MCF 10A (cell line): ENCODE results near the gene USP11. TPM values are rescaled to one million over a fixed set of nuclear protein-coding genes. Genes with fewer than 3 reads are reported as not detected.

Experiments
- BruUV-seq: library from RNA; stranded (reverse); fragments of 400-500 nt; replicated peaks from 2 replicates; lab custom pipeline; 2021; lab: Mats Ljungman, UMichigan
- CTCF ChIA-PET: fragments of 300-600 bp; sonication (Branson Sonifier 250); formaldehyde crosslinking; extraction: SDS; loops from one replicate; lab custom pipeline; 2021; ENCODE audit warnings: antibody characterized with exemption, inconsistent platforms; lab: Yijun Ruan, JAX
- POLR2A ChIA-PET: fragments of 300-600, 350-650 bp; sonication (Branson Sonifier 250); formaldehyde crosslinking; extraction: SDS; loops from one replicate; lab custom pipeline; 2020; ENCODE audit warnings: antibody characterized with exemption, inconsistent platforms; lab: Yijun Ruan, JAX
- DNase-seq: peaks from one replicate; pipeline ENCODE4 v3.0.0-alpha.2; 2018; ENCODE audit not compliant: unreplicated experiment
- H3K27ac Mint-ChIP-seq: one replicate; pipeline ENCODE4 v1.8.0; 2022; ENCODE audit warnings: mild to moderate bottlenecking, low read depth, mixed read lengths; ENCODE audit not compliant: unreplicated experiment
- H3K27me3 Mint-ChIP-seq: one replicate; pipeline ENCODE4 v1.8.0; 2022; ENCODE audit warnings: mixed read lengths; ENCODE audit not compliant: insufficient read depth, unreplicated experiment
- H3K36me3 Mint-ChIP-seq: one replicate; pipeline ENCODE4 v1.8.0; 2022; ENCODE audit warnings: mild to moderate bottlenecking, moderate library complexity, mixed read lengths; ENCODE audit not compliant: insufficient read depth, unreplicated experiment
- H3K4me1 Mint-ChIP-seq: one replicate; pipeline ENCODE4 v1.8.0; 2022; ENCODE audit warnings: mixed read lengths; ENCODE audit not compliant: insufficient read depth, unreplicated experiment
- H3K4me3 Mint-ChIP-seq: one replicate; pipeline ENCODE4 v1.8.0; 2022; ENCODE audit warnings: mild to moderate bottlenecking, moderate library complexity, mixed read lengths; ENCODE audit not compliant: unreplicated experiment
- H3K9me3 Mint-ChIP-seq: one replicate; pipeline ENCODE4 v1.8.0; 2022; ENCODE audit warnings: mixed read lengths; ENCODE audit not compliant: unreplicated experiment
- CTCF ChIP-seq: fragments of 200-600 bp; IDR thresholded peaks from one replicate; pipeline ENCODE4 v1.8.0; 2022; ENCODE audit warnings: antibody characterized with exemption, mild to moderate bottlenecking; ENCODE audit not compliant: unreplicated experiment
- intact Hi-C: fragments of 100-400 bp; cut with micrococcal nuclease; formaldehyde crosslinking; loops from 2 replicates; pipeline ENCODE4 v1.14.1; 2022
- total RNA-seq: library from RNA; stranded (reverse); gene quantifications from 2 replicates; pipeline ENCODE4 v1.2.3, GENCODE V29; 2022

Gene USP11
- total RNA-seq, 1 experiment from 2014 or later, result 20.3 TPM

GRCh38 chrX:47194194-47194787 is 38.5 kb upstream of the USP11 start:
- Mint-ChIP-seq H3K9me3 (no peaks in the 10 kb centered on the region), H3K27me3 (no peaks in the 10 kb centered on the region), H3K4me1 (peaks cover 28% of the 10 kb centered on the region), H3K4me3 (peak overlapping the region; percentile 98), H3K36me3 (peaks cover 18% of the 10 kb centered on the region), H3K27ac (peak overlapping the region; percentile 99)
- TSS peak; percentile 51 for BruUV-seq
- CTCF ChIA-PET, result interaction anchor here (0.6 to 1.9 kb wide), 4 partner anchors 15 to 191 kb away, joined by 3 to 6 read pairs (median 4); no protein-coding TSS in a partner anchor
- TF ChIP-seq CTCF, result no peak
- DNase-seq, result no peak
- POLR2A ChIA-PET, result interaction anchor here (0.9 to 2.7 kb wide), 7 partner anchors 11 to 289 kb away, joined by 3 to 12 read pairs (median 3); partner anchors contain the start of genes CDK16, NDUFB11, RBM10 and USP11
- intact Hi-C loops, result loop anchor here (5.0 to 10.0 kb wide), 2 partner anchors 288 to 831 kb away; partner anchors contain the start of gene ZNF41

GRCh38 chrX:47196098-47196497 is 36.7 kb upstream of the USP11 start:
- intact Hi-C loops, result loop anchor here (10.0 kb wide), 1 partner anchor 829 kb away; no protein-coding TSS in a partner anchor
- POLR2A ChIA-PET, result interaction anchor here (0.6 to 2.7 kb wide), 4 partner anchors 11 to 1721 kb away, joined by 3 to 9 read pairs (median 6); partner anchors contain the start of genes NDUFB11 and RBM10
- no peak for DNase-seq
- H3K4me3 Mint-ChIP-seq, result peak overlapping the region; percentile 98
- CTCF ChIA-PET, result interaction anchor here (0.6 to 1.0 kb wide), 2 partner anchors 31 to 774 kb away, joined by 3 to 4 read pairs; no protein-coding TSS in a partner anchor
- H3K36me3 Mint-ChIP-seq, result peaks cover 35% of the 10 kb centered on the region
- no peaks in the 10 kb centered on the region for H3K27me3 Mint-ChIP-seq
- no peak for TF ChIP-seq CTCF
- no peaks in the 10 kb centered on the region for H3K9me3 Mint-ChIP-seq
- H3K27ac Mint-ChIP-seq, result peak overlapping the region; percentile 50
- no TSS peak for BruUV-seq
- H3K4me1 Mint-ChIP-seq, result peaks cover 28% of the 10 kb centered on the region

GRCh38 chrX:47197526-47197925 is 35.3 kb upstream of the USP11 start:
- no peak for DNase-seq
- no TSS peak for BruUV-seq
- no peak for TF ChIP-seq CTCF
- CTCF ChIA-PET, result interaction anchor here (1.0 kb wide), 1 partner anchor 187 kb away, joined by 3 read pairs; no protein-coding TSS in a partner anchor
- H3K9me3 Mint-ChIP-seq, result no peaks in the 10 kb centered on the region
- peaks cover 28% of the 10 kb centered on the region for H3K4me1 Mint-ChIP-seq
- POLR2A ChIA-PET, result interaction anchor here (0.6 to 1.1 kb wide), 2 partner anchors 36 to 1231 kb away, joined by 4 to 6 read pairs; partner anchors contain the start of gene USP11
- no peak overlapping the region for H3K27ac Mint-ChIP-seq
- no peak overlapping the region for H3K4me3 Mint-ChIP-seq
- H3K27me3 Mint-ChIP-seq, result no peaks in the 10 kb centered on the region
- H3K36me3 Mint-ChIP-seq, result peaks cover 50% of the 10 kb centered on the region
- intact Hi-C loops, result loop anchor here (10.0 kb wide), 1 partner anchor 827 kb away; no protein-coding TSS in a partner anchor

GRCh38 chrX:47198026-47198686 is 34.7 kb upstream of the USP11 start:
- no TSS peak for BruUV-seq
- Mint-ChIP-seq H3K27ac (peak overlapping the region; percentile 35), H3K9me3 (no peaks in the 10 kb centered on the region), H3K36me3 (peaks cover 56% of the 10 kb centered on the region), H3K4me1 (peaks cover 28% of the 10 kb centered on the region), H3K4me3 (no peak overlapping the region), H3K27me3 (no peaks in the 10 kb centered on the region)
- POLR2A ChIA-PET, result interaction anchor here (0.9 to 1.1 kb wide), 2 partner anchors 19 to 35 kb away, joined by 4 read pairs; partner anchors contain the start of gene USP11
- no peak for TF ChIP-seq CTCF
- DNase-seq, result no peak
- CTCF ChIA-PET, result no interaction called here
- intact Hi-C loops, result loop anchor here (10.0 kb wide), 1 partner anchor 827 kb away; no protein-coding TSS in a partner anchor
